SK-N-SH (cell line): ENCODE results near the gene TMIE. TPM values are rescaled to one million over a fixed set of nuclear protein-coding genes. Genes with fewer than 3 reads are reported as not detected.

Source experiments
- CTCF ChIA-PET: fragments of 300-600, 350-600 bp; formaldehyde crosslinking; extraction: SDS; loops from one replicate; lab custom pipeline; 2021; lab: Yijun Ruan, JAX
- POLR2A ChIA-PET: fragments of 350-600 bp; sonication (Branson Sonifier 250); formaldehyde crosslinking; extraction: SDS; loops from one replicate; lab custom pipeline; 2020; ENCODE audit warnings: antibody characterized with exemption, inconsistent platforms; lab: Yijun Ruan, JAX
- DNase-seq: peaks from one replicate; pipeline ENCODE4 v3.0.0; 2012
- H2AFZ ChIP-seq: fragments of 200-600 bp; sonication (generic); 2 replicates; pipeline ENCODE4 v1.8.1; 2016; ENCODE audit warnings: antibody characterized with exemption, mild to moderate bottlenecking, low read depth
- H3F3A ChIP-seq: fragments of 200-600 bp; sonication (generic); replicated peaks from 2 replicates; pipeline ENCODE3; 2016; ENCODE audit warnings: antibody characterized with exemption, mild to moderate bottlenecking; ENCODE audit not compliant: insufficient read depth
- H3K27ac ChIP-seq, 2 experiments: fragments of 200-500 bp in 1 of 2; fragments of 200-600 bp in 1 of 2; sonication (Bioruptor generic) in 1 of 2; sonication (generic), shearing (Covaris generic) in 1 of 2; 2 replicates each; pipeline versions ENCODE4 v1.5.1 to v1.6.1; 2014 to 2016; ENCODE audit warnings: low read depth in 2 of 2, inconsistent platforms in 1 of 2, low read length in 1 of 2, mild to moderate bottlenecking in 1 of 2, mixed read lengths in 1 of 2
- H3K27me3 ChIP-seq: fragments of 200-600 bp; sonication (generic), shearing (Covaris generic); 2 replicates; pipeline ENCODE4 v1.6.1; 2016; ENCODE audit warnings: mixed run types; ENCODE audit not compliant: insufficient read depth
- H3K36me3 ChIP-seq, 2 experiments: fragments of 200-500 bp in 1 of 2; fragments of 200-600 bp in 1 of 2; sonication (Bioruptor generic) in 1 of 2; sonication (generic) in 1 of 2; replicated peaks in 1 of 2; 2 replicates each; pipeline versions ENCODE3 to v1.5.1; 2014 to 2016; ENCODE audit warnings: low read length in 1 of 2, mild to moderate bottlenecking in 1 of 2; ENCODE audit not compliant: insufficient read depth in 2 of 2, control insufficient read depth in 1 of 2
- H3K4me1 ChIP-seq, 2 experiments: fragments of 200-500 bp in 1 of 2; fragments of 200-600 bp in 1 of 2; sonication (Bioruptor generic) in 1 of 2; sonication (generic), shearing (Covaris generic) in 1 of 2; 2 replicates each; pipeline versions ENCODE4 v1.5.1 to v1.6.1; 2014 to 2016; ENCODE audit warnings: low read depth in 1 of 2, low read length in 1 of 2, mixed run types in 1 of 2; ENCODE audit not compliant: insufficient read depth in 2 of 2, control insufficient read depth in 1 of 2
- H3K4me2 ChIP-seq: fragments of 200-600 bp; sonication (generic), shearing (Covaris generic); 2 replicates; pipeline ENCODE4 v1.6.1; 2017; ENCODE audit warnings: mixed run types
- H3K4me3 ChIP-seq, 2 experiments: fragments of 200-500 bp in 1 of 2; fragments of 200-600 bp in 1 of 2; sonication (Bioruptor generic) in 1 of 2; sonication (generic), shearing (Covaris generic) in 1 of 2; 2 replicates each; pipeline versions ENCODE4 v1.5.1 to v1.8.1; 2014 to 2016; ENCODE audit warnings: low read depth in 2 of 2, inconsistent platforms in 1 of 2, low read length in 1 of 2, mild to moderate bottlenecking in 1 of 2, mixed read lengths in 1 of 2, moderate library complexity in 1 of 2
- H3K79me2 ChIP-seq: fragments of 200-600 bp; sonication (generic); 2 replicates; pipeline ENCODE4 v1.8.1; 2017; ENCODE audit warnings: mild to moderate bottlenecking; ENCODE audit not compliant: insufficient read depth
- H3K9ac ChIP-seq: fragments of 200-600 bp; sonication (generic); 2 replicates; pipeline ENCODE4 v1.6.1; 2017; ENCODE audit warnings: mixed run types
- H3K9me2 ChIP-seq: fragments of 200-600 bp; sonication (generic); 2 replicates; pipeline ENCODE4 v1.6.1; 2017; ENCODE audit warnings: mixed run types
- H3K9me3 ChIP-seq: fragments of 200-600 bp; sonication (generic); 2 replicates; pipeline ENCODE4 v1.6.1; 2017; ENCODE audit warnings: mixed run types, mild to moderate bottlenecking, moderate library complexity
- H4K20me1 ChIP-seq: fragments of 200-600 bp; sonication (generic); 2 replicates; pipeline ENCODE4 v1.6.1; 2017; ENCODE audit warnings: mild to moderate bottlenecking, mixed run types; ENCODE audit not compliant: insufficient read depth
- CHD2 ChIP-seq: fragments of 150-350 bp; IDR thresholded peaks from 2 replicates; pipeline ENCODE4 v1.6.1; 2018; ENCODE audit warnings: low read length; ENCODE audit not compliant: partially characterized antibody
- EP300 ChIP-seq, 2 experiments: IDR thresholded peaks; 2 replicates each; pipeline versions ENCODE4 v1.4.0 to v1.6.1; 2012; ENCODE audit warnings: borderline replicate concordance in 1 of 2, low read depth in 1 of 2, low read length in 1 of 2
- FOSL2 ChIP-seq: IDR thresholded peaks from 2 replicates; pipeline ENCODE4 v1.4.0; 2012; ENCODE audit warnings: low read depth, mild to moderate bottlenecking, moderate library complexity, borderline replicate concordance
- GATA2 ChIP-seq: sonication (generic); formaldehyde crosslinking; IDR thresholded peaks from 2 replicates; pipeline ENCODE4 v1.5.0; 2020; ENCODE audit warnings: mild to moderate bottlenecking, missing genetic modification reagents
- POLR2AphosphoS5 ChIP-seq: IDR thresholded peaks from 2 replicates; pipeline ENCODE4 v1.6.1; 2012; ENCODE audit warnings: low read depth, low read length
- RAD21 ChIP-seq: IDR thresholded peaks from 2 replicates; pipeline ENCODE4 v1.6.1; 2012; ENCODE audit warnings: mild to moderate bottlenecking, low read length
- RCOR1 ChIP-seq: fragments of 150-350 bp; IDR thresholded peaks from 2 replicates; pipeline ENCODE4 v1.6.1; 2017; ENCODE audit warnings: antibody characterized with exemption, low read length
- SIN3A ChIP-seq: IDR thresholded peaks from 2 replicates; pipeline ENCODE4 v1.6.1; 2012; ENCODE audit warnings: low read depth, mild to moderate bottlenecking, low read length, moderate library complexity, borderline replicate concordance
- YY1 ChIP-seq: IDR thresholded peaks from 2 replicates; pipeline ENCODE4 v1.4.0; 2012; ENCODE audit warnings: low read depth, mild to moderate bottlenecking
- WGBS: methylation state at CpG from one replicate; pipeline ENCODE4 v1.1.6; 2017; ENCODE audit warnings: low lambda C conversion rate; 5-methylcytosine and 5-hydroxymethylcytosine counted together
- polyA plus RNA-seq, 3 experiments: library from polyadenylated mRNA; depleted of rRNA; stranded (reverse); fragments of >200 nt; gene quantifications; 2 replicates each; pipeline ENCODE4 v1.2.3, GENCODE V29; 2012
- TF ChIP-seq, protein P1 (sequence below): IDR thresholded peaks from 2 replicates; pipeline ENCODE4 v1.6.1; 2012; ENCODE audit warnings: mild to moderate bottlenecking, low read depth, low read length, moderate library complexity
- TF ChIP-seq, protein P2 (sequence below): fragments of 150-350 bp; IDR thresholded peaks from 2 replicates; pipeline ENCODE4 v1.6.1; 2017; ENCODE audit warnings: antibody characterized with exemption, low read length, low read depth, borderline replicate concordance
- TF ChIP-seq, protein P3 (sequence below): fragments of 150-350 bp; IDR thresholded peaks from 2 replicates; pipeline ENCODE4 v1.6.1; 2016; ENCODE audit warnings: mild to moderate bottlenecking, low read depth, low read length
- TF ChIP-seq, protein P4 (sequence below): IDR thresholded peaks from 2 replicates; pipeline ENCODE4 v1.4.0; 2012; ENCODE audit warnings: low read depth

TMIE gene
- polyA plus RNA-seq, 1 of the 3 experiments (the other 2 are of a cell fraction), result 0.03 TPM

DNA sequence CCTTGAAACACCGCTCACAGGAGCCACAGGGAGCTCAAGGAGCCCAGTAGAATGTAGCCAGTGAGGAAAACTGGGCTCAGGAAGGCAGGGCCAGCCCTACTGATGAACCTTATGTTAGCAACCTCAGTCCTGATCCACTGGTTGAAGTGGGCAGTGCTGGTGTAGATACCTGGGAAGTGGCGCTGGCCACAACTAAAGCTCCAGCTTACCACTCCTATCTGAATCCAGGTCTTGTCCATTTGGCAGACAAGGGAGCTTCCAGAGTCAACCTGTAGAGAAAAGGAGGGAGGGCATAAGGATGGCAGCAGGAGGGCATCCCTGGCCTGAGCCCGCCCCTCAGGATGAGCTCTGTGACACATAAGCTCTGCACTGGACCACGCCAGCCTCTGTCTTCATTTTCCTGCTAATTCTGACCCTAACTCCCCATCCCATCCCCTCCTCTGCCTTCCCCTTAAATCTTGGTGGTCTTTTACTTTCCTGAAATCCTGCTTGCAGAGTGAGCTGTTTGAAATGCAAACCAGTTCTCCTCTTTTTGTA, 18.6 kb downstream of the TMIE start:
- no peak overlapping the region for H3K9ac ChIP-seq
- H3K4me1 ChIP-seq, result no peaks in the 10 kb centered on the region
- no peak overlapping the region for H3K27ac ChIP-seq
- DNase-seq, result no peak
- TF ChIP-seq YY1 (no peak), FOSL2 (no peak), RAD21 (no peak), SIN3A (no peak), POLR2AphosphoS5 (no peak)
- TF ChIP-seq, protein P1, sequence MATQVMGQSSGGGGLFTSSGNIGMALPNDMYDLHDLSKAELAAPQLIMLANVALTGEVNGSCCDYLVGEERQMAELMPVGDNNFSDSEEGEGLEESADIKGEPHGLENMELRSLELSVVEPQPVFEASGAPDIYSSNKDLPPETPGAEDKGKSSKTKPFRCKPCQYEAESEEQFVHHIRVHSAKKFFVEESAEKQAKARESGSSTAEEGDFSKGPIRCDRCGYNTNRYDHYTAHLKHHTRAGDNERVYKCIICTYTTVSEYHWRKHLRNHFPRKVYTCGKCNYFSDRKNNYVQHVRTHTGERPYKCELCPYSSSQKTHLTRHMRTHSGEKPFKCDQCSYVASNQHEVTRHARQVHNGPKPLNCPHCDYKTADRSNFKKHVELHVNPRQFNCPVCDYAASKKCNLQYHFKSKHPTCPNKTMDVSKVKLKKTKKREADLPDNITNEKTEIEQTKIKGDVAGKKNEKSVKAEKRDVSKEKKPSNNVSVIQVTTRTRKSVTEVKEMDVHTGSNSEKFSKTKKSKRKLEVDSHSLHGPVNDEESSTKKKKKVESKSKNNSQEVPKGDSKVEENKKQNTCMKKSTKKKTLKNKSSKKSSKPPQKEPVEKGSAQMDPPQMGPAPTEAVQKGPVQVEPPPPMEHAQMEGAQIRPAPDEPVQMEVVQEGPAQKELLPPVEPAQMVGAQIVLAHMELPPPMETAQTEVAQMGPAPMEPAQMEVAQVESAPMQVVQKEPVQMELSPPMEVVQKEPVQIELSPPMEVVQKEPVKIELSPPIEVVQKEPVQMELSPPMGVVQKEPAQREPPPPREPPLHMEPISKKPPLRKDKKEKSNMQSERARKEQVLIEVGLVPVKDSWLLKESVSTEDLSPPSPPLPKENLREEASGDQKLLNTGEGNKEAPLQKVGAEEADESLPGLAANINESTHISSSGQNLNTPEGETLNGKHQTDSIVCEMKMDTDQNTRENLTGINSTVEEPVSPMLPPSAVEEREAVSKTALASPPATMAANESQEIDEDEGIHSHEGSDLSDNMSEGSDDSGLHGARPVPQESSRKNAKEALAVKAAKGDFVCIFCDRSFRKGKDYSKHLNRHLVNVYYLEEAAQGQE, result no peak
- TF ChIP-seq, protein P2, sequence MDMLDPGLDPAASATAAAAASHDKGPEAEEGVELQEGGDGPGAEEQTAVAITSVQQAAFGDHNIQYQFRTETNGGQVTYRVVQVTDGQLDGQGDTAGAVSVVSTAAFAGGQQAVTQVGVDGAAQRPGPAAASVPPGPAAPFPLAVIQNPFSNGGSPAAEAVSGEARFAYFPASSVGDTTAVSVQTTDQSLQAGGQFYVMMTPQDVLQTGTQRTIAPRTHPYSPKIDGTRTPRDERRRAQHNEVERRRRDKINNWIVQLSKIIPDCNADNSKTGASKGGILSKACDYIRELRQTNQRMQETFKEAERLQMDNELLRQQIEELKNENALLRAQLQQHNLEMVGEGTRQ, result no peak
- TF ChIP-seq, protein P3, sequence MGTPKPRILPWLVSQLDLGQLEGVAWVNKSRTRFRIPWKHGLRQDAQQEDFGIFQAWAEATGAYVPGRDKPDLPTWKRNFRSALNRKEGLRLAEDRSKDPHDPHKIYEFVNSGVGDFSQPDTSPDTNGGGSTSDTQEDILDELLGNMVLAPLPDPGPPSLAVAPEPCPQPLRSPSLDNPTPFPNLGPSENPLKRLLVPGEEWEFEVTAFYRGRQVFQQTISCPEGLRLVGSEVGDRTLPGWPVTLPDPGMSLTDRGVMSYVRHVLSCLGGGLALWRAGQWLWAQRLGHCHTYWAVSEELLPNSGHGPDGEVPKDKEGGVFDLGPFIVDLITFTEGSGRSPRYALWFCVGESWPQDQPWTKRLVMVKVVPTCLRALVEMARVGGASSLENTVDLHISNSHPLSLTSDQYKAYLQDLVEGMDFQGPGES, result no peak
- ChIA-PET CTCF (interaction anchor here (1.2 to 2.3 kb wide), 9 partner anchors 9 to 231 kb away, joined by 3 to 6 read pairs (median 4); no protein-coding TSS in a partner anchor), POLR2A (no interaction called here)
- no peaks in the 10 kb centered on the region for H3K27me3 ChIP-seq
- no peaks in the 10 kb centered on the region for H3K9me3 ChIP-seq
- H4K20me1 ChIP-seq, result no peaks in the 10 kb centered on the region
- no peak overlapping the region for H3K4me2 ChIP-seq
- H3K79me2 ChIP-seq, result no peaks in the 10 kb centered on the region
- no peak overlapping the region for H2AFZ ChIP-seq
- 56% methylated on average over 4 of the region's 4 CpGs for WGBS
- no peaks in the 10 kb centered on the region for H3F3A ChIP-seq
- no peaks in the 10 kb centered on the region for H3K36me3 ChIP-seq
- no peak overlapping the region for H3K4me3 ChIP-seq
- H3K9me2 ChIP-seq, result no peaks in the 10 kb centered on the region

DNA sequence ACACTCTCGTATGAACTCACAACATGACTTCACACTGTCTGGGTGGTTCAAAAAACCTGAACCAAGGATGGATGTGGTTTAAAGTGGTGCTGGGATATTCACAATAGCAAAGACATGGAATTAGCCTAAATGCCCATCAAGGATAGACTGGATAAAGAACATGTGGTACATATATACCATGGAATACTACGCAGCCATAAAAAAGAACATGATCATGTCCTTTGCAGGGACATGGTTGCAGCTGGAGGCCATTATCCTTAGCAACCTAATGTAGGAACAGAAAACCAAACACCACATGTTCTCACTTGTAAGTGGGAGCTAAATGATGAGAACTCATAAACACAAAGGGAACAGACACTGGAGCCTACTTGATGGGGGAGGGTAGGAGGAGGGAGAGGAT, 19.8 kb downstream of the TMIE start:
- no peak overlapping the region for H3K9ac ChIP-seq
- DNase-seq, result no peak
- no peak overlapping the region for H2AFZ ChIP-seq
- no peaks in the 10 kb centered on the region for H3K36me3 ChIP-seq
- TF ChIP-seq, protein P4, sequence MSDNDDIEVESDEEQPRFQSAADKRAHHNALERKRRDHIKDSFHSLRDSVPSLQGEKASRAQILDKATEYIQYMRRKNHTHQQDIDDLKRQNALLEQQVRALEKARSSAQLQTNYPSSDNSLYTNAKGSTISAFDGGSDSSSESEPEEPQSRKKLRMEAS, result no peak
- TF ChIP-seq RCOR1 (no peak), EP300 (IDR thresholded peaks at IDR 0.05; ENCODE audit: borderline replicate concordance in 1 of 2, low read depth in 1 of 2, low read length in 1 of 2) (no peak), CHD2 (no peak), RAD21 (no peak), GATA2 (CRISPR knock-in tag) (no peak)
- TF ChIP-seq, protein P2, result no peak
- ChIA-PET CTCF (interaction anchor here (0.8 to 1.9 kb wide), 5 partner anchors 145 to 232 kb away, joined by 3 to 6 read pairs (median 3); no protein-coding TSS in a partner anchor), POLR2A (no interaction called here)
- H3K27me3 ChIP-seq, result no peaks in the 10 kb centered on the region
- no peaks in the 10 kb centered on the region for H3K79me2 ChIP-seq
- no peak overlapping the region for H3K4me3 ChIP-seq
- H3K4me2 ChIP-seq, result no peak overlapping the region
- no peaks in the 10 kb centered on the region for H4K20me1 ChIP-seq
- H3K27ac ChIP-seq, result no peak overlapping the region
- peaks cover 0 to 5% of the 10 kb centered on the region in 2 experiments; a peak in 2 of 4 replicates for H3K4me1 ChIP-seq
- H3K9me3 ChIP-seq, result no peaks in the 10 kb centered on the region
- 71% methylated on average over 2 of the region's 2 CpGs for WGBS
- no peaks in the 10 kb centered on the region for H3F3A ChIP-seq
- H3K9me2 ChIP-seq, result no peaks in the 10 kb centered on the region
